ENCODE results near the gene GATA6. TPM values are rescaled to one million over a fixed set of nuclear protein-coding genes. Genes with fewer than 3 reads are reported as not detected.

Gene GATA6
- total and polyA plus RNA-seq, 10 of the 15 experiments (the other 5 are each of a cell fraction or from before 2014, with no cell fraction given): 0.04 to 0.05 TPM; not detected in 8

DNA sequence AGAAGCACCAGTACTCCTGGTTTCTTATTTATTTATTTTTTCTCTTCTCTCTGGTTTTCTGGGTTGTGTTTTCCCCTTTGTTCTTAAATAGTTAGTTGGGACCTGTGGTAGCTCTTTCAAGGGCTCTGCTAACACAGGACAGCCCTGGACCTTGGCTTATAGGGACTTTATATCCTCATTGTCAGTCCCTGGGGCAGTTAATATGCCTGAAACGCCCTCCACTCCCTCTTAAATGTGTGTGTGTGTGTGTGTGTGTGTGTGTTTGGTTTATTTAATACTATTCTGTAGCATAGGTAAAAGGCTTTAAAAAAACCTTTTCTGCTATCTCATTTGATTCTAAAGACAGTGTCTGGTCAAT, 54.6 kb downstream of the GATA6 start (continued):
- TF ChIP-seq NFXL1 (IDR thresholded peaks at IDR 0.05; ENCODE audit: borderline replicate concordance) (no peak), SIX5 (IDR thresholded peaks at IDR 0.05; ENCODE audit: low read depth, low read length, severe bottlenecking) (no peak), CBX5 (IDR thresholded peaks at IDR 0.05; ENCODE audit: low read depth) (no peak), MTA3 (IDR thresholded peaks at IDR 0.05; ENCODE audit: borderline replicate concordance, low read length) (no peak), TCF7 (IDR thresholded peaks at IDR 0.05; ENCODE audit: borderline replicate concordance) (no peak)
- TF ChIP-seq, protein P1, sequence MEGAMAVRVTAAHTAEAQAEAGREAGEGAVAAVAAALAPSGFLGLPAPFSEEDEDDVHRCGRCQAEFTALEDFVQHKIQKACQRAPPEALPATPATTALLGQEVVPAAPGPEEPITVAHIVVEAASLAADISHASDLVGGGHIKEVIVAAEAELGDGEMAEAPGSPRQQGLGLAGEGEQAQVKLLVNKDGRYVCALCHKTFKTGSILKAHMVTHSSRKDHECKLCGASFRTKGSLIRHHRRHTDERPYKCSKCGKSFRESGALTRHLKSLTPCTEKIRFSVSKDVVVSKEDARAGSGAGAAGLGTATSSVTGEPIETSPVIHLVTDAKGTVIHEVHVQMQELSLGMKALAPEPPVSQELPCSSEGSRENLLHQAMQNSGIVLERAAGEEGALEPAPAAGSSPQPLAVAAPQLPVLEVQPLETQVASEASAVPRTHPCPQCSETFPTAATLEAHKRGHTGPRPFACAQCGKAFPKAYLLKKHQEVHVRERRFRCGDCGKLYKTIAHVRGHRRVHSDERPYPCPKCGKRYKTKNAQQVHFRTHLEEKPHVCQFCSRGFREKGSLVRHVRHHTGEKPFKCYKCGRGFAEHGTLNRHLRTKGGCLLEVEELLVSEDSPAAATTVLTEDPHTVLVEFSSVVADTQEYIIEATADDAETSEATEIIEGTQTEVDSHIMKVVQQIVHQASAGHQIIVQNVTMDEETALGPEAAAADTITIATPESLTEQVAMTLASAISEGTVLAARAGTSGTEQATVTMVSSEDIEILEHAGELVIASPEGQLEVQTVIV (IDR thresholded peaks at IDR 0.05; ENCODE audit: borderline replicate concordance, partially characterized antibody): no peak

DNA sequence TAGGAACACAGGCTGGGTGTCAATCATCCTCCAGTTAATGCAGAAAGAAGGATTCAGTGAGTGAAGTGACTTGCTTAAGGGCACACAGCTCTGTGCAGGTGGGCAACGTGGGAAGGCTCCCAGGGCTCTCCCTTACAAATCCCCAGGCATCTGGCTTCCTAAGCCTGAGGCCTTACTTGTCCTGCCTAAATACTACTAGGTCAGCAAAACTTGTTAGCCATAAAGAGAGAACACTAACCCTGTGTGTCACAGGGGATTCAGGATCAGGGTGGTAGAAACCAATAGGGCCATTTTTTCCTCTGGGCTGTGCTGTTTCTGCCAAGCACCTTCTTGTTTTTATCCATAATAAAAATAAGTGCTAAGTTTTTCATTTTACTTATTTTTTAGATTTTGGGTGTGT, 55.0 kb downstream of the GATA6 start:
- Histone ChIP-seq H3K27me3 (replicated peaks in 1 of 2; ENCODE audit: control insufficient read depth in 2 of 2, insufficient read depth in 2 of 2, low read length in 1 of 2) (no peaks in the 10 kb centered on the region; a peak in 1 of 4 replicates), H3K36me3 (ENCODE audit: control insufficient read depth in 2 of 2, insufficient read depth in 2 of 2, low read length in 1 of 2) (no peaks in the 10 kb centered on the region), H3K79me2 (ENCODE audit: control insufficient read depth, insufficient read depth, low read length) (no peaks in the 10 kb centered on the region), H3K9me3 (replicated peaks; ENCODE audit: control insufficient read depth, insufficient read depth, low read length) (no peaks in the 10 kb centered on the region), H2AFZ (ENCODE audit: control insufficient read depth, low read depth, low read length) (no peak overlapping the region), H3K4me3 (no peak overlapping the region), H3K9ac (ENCODE audit: control insufficient read depth, insufficient read depth, low read length) (no peak overlapping the region), H3K4me1 (ENCODE audit: control insufficient read depth, insufficient read depth, low read length) (no peaks in the 10 kb centered on the region), H3K27ac (ENCODE audit: control insufficient read depth, insufficient read depth) (no peak overlapping the region), H4K20me1 (ENCODE audit: control insufficient read depth, insufficient read depth) (no peaks in the 10 kb centered on the region), H3K4me2 (ENCODE audit: control insufficient read depth, insufficient read depth) (no peak overlapping the region)
- intact Hi-C loops (cut with micrococcal nuclease; ENCODE audit: unreplicated experiment): no loop called here
- ChIA-PET POLR2A (no interaction called here), SMC1A (ENCODE audit: uncharacterized antibody, unreplicated experiment) (no interaction called here), RAD21 (ENCODE audit: unreplicated experiment) (no interaction called here), CTCF (no interaction called here)
- ATAC-seq (no peak), DNase-seq (ENCODE audit: low read depth, low spot score) (no peak), FAIRE-seq (no peak)
- 0% methylated on average over 1 of the region's 1 CpG for WGBS (ENCODE audit: insufficient coverage, insufficient replicate concordance, low lambda C conversion rate, missing lambda C conversion rate)
- TF ChIP-seq POLR2AphosphoS5 (IDR thresholded peaks at IDR 0.05; ENCODE audit: low read length) (no peak), NBN (IDR thresholded peaks at IDR 0.05) (no peak), ASH2L (IDR thresholded peaks at IDR 0.05; ENCODE audit: borderline replicate concordance, low read depth) (no peak), KLF5 (IDR thresholded peaks at IDR 0.05; ENCODE audit: partially characterized antibody) (no peak), NFYB (IDR thresholded peaks at IDR 0.05; ENCODE audit: insufficient read depth, low read depth, low read length) (no peak), FOXM1 (IDR thresholded peaks at IDR 0.05; ENCODE audit: low read depth, low read length) (no peak), MTA2 (IDR thresholded peaks at IDR 0.05; ENCODE audit: low read depth) (no peak), SKIL (IDR thresholded peaks at IDR 0.05; ENCODE audit: low read depth, poor library complexity, severe bottlenecking) (no peak)
- TF ChIP-seq, protein P2, sequence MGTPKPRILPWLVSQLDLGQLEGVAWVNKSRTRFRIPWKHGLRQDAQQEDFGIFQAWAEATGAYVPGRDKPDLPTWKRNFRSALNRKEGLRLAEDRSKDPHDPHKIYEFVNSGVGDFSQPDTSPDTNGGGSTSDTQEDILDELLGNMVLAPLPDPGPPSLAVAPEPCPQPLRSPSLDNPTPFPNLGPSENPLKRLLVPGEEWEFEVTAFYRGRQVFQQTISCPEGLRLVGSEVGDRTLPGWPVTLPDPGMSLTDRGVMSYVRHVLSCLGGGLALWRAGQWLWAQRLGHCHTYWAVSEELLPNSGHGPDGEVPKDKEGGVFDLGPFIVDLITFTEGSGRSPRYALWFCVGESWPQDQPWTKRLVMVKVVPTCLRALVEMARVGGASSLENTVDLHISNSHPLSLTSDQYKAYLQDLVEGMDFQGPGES (IDR thresholded peaks at IDR 0.05): no peak
- TF ChIP-seq, protein P3, sequence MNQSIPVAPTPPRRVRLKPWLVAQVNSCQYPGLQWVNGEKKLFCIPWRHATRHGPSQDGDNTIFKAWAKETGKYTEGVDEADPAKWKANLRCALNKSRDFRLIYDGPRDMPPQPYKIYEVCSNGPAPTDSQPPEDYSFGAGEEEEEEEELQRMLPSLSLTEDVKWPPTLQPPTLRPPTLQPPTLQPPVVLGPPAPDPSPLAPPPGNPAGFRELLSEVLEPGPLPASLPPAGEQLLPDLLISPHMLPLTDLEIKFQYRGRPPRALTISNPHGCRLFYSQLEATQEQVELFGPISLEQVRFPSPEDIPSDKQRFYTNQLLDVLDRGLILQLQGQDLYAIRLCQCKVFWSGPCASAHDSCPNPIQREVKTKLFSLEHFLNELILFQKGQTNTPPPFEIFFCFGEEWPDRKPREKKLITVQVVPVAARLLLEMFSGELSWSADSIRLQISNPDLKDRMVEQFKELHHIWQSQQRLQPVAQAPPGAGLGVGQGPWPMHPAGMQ (IDR thresholded peaks at IDR 0.05; ENCODE audit: borderline replicate concordance): no peak
- in situ Hi-C loops (cut with MboI): no loop called here
- BruUV-seq (replicated peaks): no TSS peak

Measured in GM12878 (cell line).